Measurements from ENCODE around the gene C1QL1. TPM values are rescaled to one million over a fixed set of nuclear protein-coding genes. Genes with fewer than 3 reads are reported as not detected.

C1QL1 gene
- total and polyA plus RNA-seq, 2 donors (not counting 3 experiments of a cell fraction or from before 2014, with no cell fraction given) = 0.35 to 0.72 TPM

DNA sequence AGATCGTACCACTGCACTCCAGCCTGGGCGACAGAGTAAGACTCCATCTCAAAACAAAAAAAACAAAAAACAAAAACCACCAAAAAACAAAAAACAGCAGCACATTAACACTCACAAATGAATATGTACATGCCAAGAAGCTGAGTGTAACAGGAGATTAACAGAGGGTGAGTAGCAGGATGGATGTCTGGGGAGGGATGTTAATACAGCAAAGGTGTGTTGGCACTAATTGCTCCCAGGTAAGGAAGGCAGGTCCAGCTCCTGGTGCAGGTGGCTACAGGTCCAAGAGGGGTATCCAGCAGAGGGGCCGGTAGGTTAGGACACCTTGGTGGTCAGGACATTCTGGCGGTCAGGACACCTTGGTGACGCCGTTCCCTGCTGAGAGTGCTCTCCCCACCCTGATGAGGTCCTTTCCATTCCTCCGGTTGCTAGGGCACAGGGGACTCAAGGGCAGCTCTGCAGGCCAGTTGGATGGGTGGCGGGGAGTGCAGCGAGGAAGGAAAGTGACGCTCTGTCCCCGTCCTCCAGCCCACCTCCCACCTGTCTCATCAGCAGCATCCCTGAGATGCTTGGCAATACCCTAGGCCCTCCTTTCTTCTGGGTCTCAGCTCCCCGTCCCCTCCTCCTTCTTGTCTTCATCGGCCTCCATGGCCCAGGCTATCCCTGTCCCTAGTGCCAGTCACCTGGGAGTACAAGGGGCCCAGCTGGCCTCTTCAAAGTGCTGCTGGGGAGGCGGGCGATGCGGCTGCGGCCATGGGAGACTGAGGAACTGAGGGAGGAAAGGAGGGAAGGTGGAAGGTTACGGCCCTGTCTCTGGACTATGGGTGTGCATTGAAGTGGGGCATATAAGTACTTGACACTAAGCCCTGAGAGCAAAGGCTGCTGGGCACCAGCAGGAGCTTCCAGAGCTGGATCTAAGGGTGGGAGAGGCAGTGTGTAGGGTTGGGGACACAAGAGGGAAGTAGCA, 42.1 kb downstream of the C1QL1 start:
- H4K20me1 ChIP-seq (replicated peaks; ENCODE audit: control insufficient read depth, extremely low read depth, insufficient read depth, low read length) = no peaks in the 10 kb centered on the region
- no peak overlapping the region for H3K9ac ChIP-seq (replicated peaks; ENCODE audit: extremely low read depth, insufficient read depth, low read length)
- TF ChIP-seq, protein P1, sequence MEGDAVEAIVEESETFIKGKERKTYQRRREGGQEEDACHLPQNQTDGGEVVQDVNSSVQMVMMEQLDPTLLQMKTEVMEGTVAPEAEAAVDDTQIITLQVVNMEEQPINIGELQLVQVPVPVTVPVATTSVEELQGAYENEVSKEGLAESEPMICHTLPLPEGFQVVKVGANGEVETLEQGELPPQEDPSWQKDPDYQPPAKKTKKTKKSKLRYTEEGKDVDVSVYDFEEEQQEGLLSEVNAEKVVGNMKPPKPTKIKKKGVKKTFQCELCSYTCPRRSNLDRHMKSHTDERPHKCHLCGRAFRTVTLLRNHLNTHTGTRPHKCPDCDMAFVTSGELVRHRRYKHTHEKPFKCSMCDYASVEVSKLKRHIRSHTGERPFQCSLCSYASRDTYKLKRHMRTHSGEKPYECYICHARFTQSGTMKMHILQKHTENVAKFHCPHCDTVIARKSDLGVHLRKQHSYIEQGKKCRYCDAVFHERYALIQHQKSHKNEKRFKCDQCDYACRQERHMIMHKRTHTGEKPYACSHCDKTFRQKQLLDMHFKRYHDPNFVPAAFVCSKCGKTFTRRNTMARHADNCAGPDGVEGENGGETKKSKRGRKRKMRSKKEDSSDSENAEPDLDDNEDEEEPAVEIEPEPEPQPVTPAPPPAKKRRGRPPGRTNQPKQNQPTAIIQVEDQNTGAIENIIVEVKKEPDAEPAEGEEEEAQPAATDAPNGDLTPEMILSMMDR (IDR thresholded peaks at IDR 0.05; ENCODE audit: extremely low read depth in 1 of 2, insufficient read depth in 1 of 2, low read depth in 1 of 2, low read length in 2 of 2) = no peak
- TF ChIP-seq MYC (IDR thresholded peaks at IDR 0.05; ENCODE audit: low read depth, low read length) = no peak
- TF ChIP-seq JUN (IDR thresholded peaks at IDR 0.05; ENCODE audit: borderline replicate concordance, insufficient read depth, insufficient read length, low read depth) = no peak
- no peak overlapping the region for H3K27ac ChIP-seq (ENCODE audit: insufficient read depth, low read depth, low read length)
- intact Hi-C loops (cut with micrococcal nuclease) = no loop called here
- H3K4me3 ChIP-seq (replicated peaks in 1 of 3; ENCODE audit: insufficient read depth in 1 of 3, low read depth in 1 of 3, low read length in 3 of 3) = no peak overlapping the region
- ChIA-PET POLR2A (no interaction called here), CTCF (interaction anchor here (1.0 to 1.8 kb wide), 3 partner anchors 20 to 209 kb away, joined by 3 to 6 read pairs (median 3); partner anchors contain the start of gene ACBD4)
- H2AFZ ChIP-seq (ENCODE audit: low read depth, low read length) = no peak overlapping the region
- BruUV-seq (replicated peaks) = no TSS peak
- no peaks in the 10 kb centered on the region for H3K9me1 ChIP-seq (replicated peaks; ENCODE audit: control insufficient read depth, extremely low read depth, insufficient read depth, low read length)
- H3K9me3 ChIP-seq (replicated peaks; ENCODE audit: control insufficient read depth, insufficient read depth, low read length) = no peaks in the 10 kb centered on the region
- H3K36me3 ChIP-seq (ENCODE audit: control insufficient read depth in 2 of 2, extremely low read depth in 1 of 2, insufficient read depth in 2 of 2, low read length in 2 of 2) = peaks cover 10 to 16% of the 10 kb centered on the region in 2 experiments
- no peaks in the 10 kb centered on the region for H3K4me1 ChIP-seq (ENCODE audit: control insufficient read depth, extremely low read depth, insufficient read depth, low read length)
- no peak for DNase-seq (ENCODE audit: low read depth, low spot score)
- FAIRE-seq = no peak
- H3K27me3 ChIP-seq (ENCODE audit: control insufficient read depth in 2 of 2, insufficient read depth in 2 of 2, low read length in 2 of 2) = peaks cover 0 to 2% of the 10 kb centered on the region in 2 experiments
- dilution Hi-C loops (cut with MboI; ENCODE audit: extremely low pct_ligation_motif_present, low sequenced_read_pairs) = no loop called here
- no peak overlapping the region for H3K4me2 ChIP-seq (ENCODE audit: insufficient read depth, low read length)
- H3K79me2 ChIP-seq (ENCODE audit: control insufficient read depth, insufficient read depth, low read length) = no peaks in the 10 kb centered on the region

DNA sequence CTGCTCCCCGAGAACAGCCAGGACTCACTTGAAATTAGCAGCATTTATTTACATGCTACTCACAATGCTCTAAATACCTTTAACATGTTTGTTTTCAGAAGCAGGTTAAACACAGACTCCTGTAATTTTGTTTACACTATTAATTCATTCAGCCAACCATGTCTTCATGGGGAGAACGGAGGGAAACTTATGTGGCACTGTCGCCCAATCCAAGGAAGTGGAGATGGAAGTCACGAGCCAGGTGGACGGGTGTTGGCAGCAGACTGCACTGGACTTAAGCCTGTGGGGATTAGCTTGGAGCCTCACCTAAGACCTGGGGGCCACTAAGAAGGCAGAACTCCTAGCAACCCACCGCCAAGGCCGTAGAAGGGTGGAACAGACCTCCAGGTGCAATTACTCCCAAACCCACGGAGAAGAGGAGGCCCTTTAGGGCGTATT, 44.0 kb downstream of the C1QL1 start:
- BruUV-seq (replicated peaks) = no TSS peak
- Histone ChIP-seq H3K9me3 (replicated peaks; ENCODE audit: control insufficient read depth, insufficient read depth, low read length) (no peaks in the 10 kb centered on the region), H3K4me3 (replicated peaks in 1 of 3; ENCODE audit: insufficient read depth in 1 of 3, low read depth in 1 of 3, low read length in 3 of 3) (no peak overlapping the region), H3K4me2 (ENCODE audit: insufficient read depth, low read length) (no peak overlapping the region), H4K20me1 (replicated peaks; ENCODE audit: control insufficient read depth, extremely low read depth, insufficient read depth, low read length) (no peaks in the 10 kb centered on the region), H3K36me3 (ENCODE audit: control insufficient read depth in 2 of 2, extremely low read depth in 1 of 2, insufficient read depth in 2 of 2, low read length in 2 of 2) (peaks cover 5 to 14% of the 10 kb centered on the region in 2 experiments), H2AFZ (ENCODE audit: low read depth, low read length) (no peak overlapping the region), H3K4me1 (ENCODE audit: control insufficient read depth, extremely low read depth, insufficient read depth, low read length) (no peaks in the 10 kb centered on the region), H3K9ac (replicated peaks; ENCODE audit: extremely low read depth, insufficient read depth, low read length) (no peak overlapping the region), H3K79me2 (ENCODE audit: control insufficient read depth, insufficient read depth, low read length) (no peaks in the 10 kb centered on the region), H3K27me3 (ENCODE audit: control insufficient read depth in 2 of 2, insufficient read depth in 2 of 2, low read length in 2 of 2) (peaks cover 0 to 11% of the 10 kb centered on the region in 2 experiments), H3K9me1 (replicated peaks; ENCODE audit: control insufficient read depth, extremely low read depth, insufficient read depth, low read length) (no peaks in the 10 kb centered on the region), H3K27ac (ENCODE audit: insufficient read depth, low read depth, low read length) (no peak overlapping the region)
- dilution Hi-C loops (cut with MboI; ENCODE audit: extremely low pct_ligation_motif_present, low sequenced_read_pairs) (no loop called here), intact Hi-C loops (cut with micrococcal nuclease) (no loop called here)
- FAIRE-seq = no peak
- TF ChIP-seq FOS (IDR thresholded peaks at IDR 0.05; ENCODE audit: borderline replicate concordance, insufficient read depth, low read length) = no peak
- TF ChIP-seq, protein P1 (IDR thresholded peaks at IDR 0.05; ENCODE audit: extremely low read depth in 1 of 2, insufficient read depth in 1 of 2, low read depth in 1 of 2, low read length in 2 of 2) = no peak
- TF ChIP-seq MAX (IDR thresholded peaks at IDR 0.05; ENCODE audit: insufficient read depth, insufficient read length) = no peak
- TF ChIP-seq JUN (IDR thresholded peaks at IDR 0.05; ENCODE audit: borderline replicate concordance, insufficient read depth, insufficient read length, low read depth) = no peak
- no peak for TF ChIP-seq POLR2A (IDR thresholded peaks at IDR 0.05; ENCODE audit: low read depth, low read length)
- TF ChIP-seq POLR2AphosphoS5 (IDR thresholded peaks at IDR 0.05; ENCODE audit: insufficient read depth, low read depth, low read length) = no peak
- TF ChIP-seq EZH2 (IDR thresholded peaks at IDR 0.05; ENCODE audit: borderline replicate concordance, low read depth, low read length, severe bottlenecking) = no peak
- TF ChIP-seq GATA2 (IDR thresholded peaks at IDR 0.05; ENCODE audit: insufficient read depth, insufficient read length, low read depth, low read length) = no peak
- no peak for TF ChIP-seq MYC (IDR thresholded peaks at IDR 0.05; ENCODE audit: low read depth, low read length)
- ChIA-PET POLR2A (no interaction called here), CTCF (interaction anchor here (9.9 kb wide), 1 partner anchor 96 kb away, joined by 331 read pairs; no protein-coding TSS in a partner anchor)
- DNase-seq (ENCODE audit: low read depth, low spot score) = no peak
